ENCODE data around the gene VSTM2L.

GRCh38 chr20:37926612-37927011 is 23.7 kb downstream of the VSTM2L start:
- TF ChIP-seq POLR2A (IDR thresholded peaks at IDR 0.05) = no peak
- no peak for TF ChIP-seq CTCF (IDR thresholded peaks at IDR 0.05)
- no peak for TF ChIP-seq EP300 (IDR thresholded peaks at IDR 0.05)
- TF ChIP-seq POLR2AphosphoS5 (IDR thresholded peaks at IDR 0.05) = no peak

Data from suprapubic skin (tissue), 4 donors.